Measurements from ENCODE around the gene ATF4.

ATF4 gene

DNA sequence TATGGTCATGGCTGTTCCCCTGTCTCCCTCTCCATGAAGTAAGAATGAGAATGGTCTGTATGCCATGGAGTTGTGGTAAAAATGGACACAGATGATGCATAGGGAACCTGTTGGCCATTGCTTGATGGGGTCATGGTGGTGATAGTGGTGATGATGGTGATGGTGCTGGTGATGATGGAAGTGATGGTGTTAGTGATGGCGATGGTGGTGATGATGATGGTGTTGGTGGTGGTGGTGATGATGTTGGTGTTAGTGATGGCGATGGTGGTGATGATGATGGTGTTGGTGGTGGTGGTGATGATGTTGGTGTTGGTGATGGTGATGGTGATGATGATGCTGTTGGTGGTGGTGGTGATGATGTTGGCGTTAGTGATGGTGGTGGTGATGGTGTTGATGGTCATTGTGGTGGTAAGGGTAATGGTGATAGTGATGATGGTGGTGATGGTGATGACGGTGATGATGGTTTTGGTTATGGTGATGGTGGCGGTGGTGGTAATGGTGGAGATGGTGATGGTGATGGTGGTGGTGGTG lies 45.1 kb downstream of the ATF4 start:
- no peak overlapping the region for H3K4me3 ChIP-seq (ENCODE audit: low read depth, low read length)
- no peak for DNase-seq (ENCODE audit: low read depth)
- TF ChIP-seq CTCF (IDR thresholded peaks at IDR 0.05; ENCODE audit: low read depth, low read length, missing control alignments) = no peak
- in situ Hi-C loops (cut with HindIII; ENCODE audit: low sequenced_read_pairs) = loop anchor here (25.0 kb wide), 1 partner anchor 447 kb away; no protein-coding TSS in a partner anchor

DNA sequence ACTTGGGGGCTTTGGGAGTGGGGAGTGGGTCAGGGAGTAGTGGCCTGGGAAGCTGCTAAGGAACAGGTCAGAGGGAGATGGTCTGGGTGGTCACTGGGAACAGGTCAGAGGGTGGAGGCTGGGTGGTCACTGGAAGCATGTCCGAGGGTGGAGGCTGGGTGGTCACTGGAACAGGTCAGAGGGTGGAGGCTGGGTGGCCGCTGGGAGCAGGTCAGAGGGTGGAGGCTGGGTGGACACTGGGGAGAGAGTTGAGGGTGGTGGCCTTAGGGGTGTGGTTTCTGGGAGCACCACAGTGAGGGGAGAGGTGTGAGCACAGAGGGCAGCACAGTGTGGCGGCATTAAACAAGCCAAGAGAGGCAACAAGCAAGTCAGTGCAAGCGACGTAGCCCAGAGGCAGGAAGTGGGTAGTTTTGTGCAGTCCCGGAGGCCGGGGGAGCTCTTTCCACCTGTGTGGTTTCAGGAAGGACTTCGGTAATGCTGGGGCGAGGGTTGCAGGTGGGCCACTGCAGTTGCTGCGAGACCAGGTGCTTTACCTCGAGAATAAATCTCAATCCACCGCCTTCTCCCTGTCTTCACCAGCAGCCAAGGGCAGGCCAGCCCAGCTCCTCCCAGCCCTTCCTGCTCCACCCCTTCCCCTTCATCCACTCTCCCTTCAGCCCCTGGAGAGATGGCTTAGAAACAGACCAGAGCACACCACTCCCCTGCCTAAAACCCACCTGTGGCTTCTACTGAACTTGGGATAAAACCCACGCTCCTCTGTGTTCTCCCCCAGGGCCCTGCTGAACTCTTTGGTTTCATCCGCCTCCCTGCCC lies 47.0 kb downstream of the ATF4 start:
- DNase-seq (ENCODE audit: low read depth) = no peak
- no peak overlapping the region for H3K4me3 ChIP-seq (ENCODE audit: low read depth, low read length)
- in situ Hi-C loops (cut with HindIII; ENCODE audit: low sequenced_read_pairs) = loop anchor here (25.0 kb wide), 1 partner anchor 445 kb away; no protein-coding TSS in a partner anchor
- TF ChIP-seq CTCF (IDR thresholded peaks at IDR 0.05; ENCODE audit: low read depth, low read length, missing control alignments) = no peak

GRCh38 chr22:39568278-39568981 lies 48.1 kb downstream of the ATF4 start:
- no peak for DNase-seq (ENCODE audit: low read depth)
- TF ChIP-seq CTCF (IDR thresholded peaks at IDR 0.05; ENCODE audit: low read depth, low read length, missing control alignments) = no peak
- no peak overlapping the region for H3K4me3 ChIP-seq (ENCODE audit: low read depth, low read length)
- in situ Hi-C loops (cut with HindIII; ENCODE audit: low sequenced_read_pairs) = loop anchor here (25.0 kb wide), 1 partner anchor 444 kb away; no protein-coding TSS in a partner anchor

- TF ChIP-seq CTCF (IDR thresholded peaks at IDR 0.05; ENCODE audit: low read depth, low read length, missing control alignments) = no peak
- no peak overlapping the region for H3K4me3 ChIP-seq (ENCODE audit: low read depth, low read length)
- no peak for DNase-seq (ENCODE audit: low read depth)
- in situ Hi-C loops (cut with HindIII; ENCODE audit: low sequenced_read_pairs) = loop anchor here (25.0 kb wide), 1 partner anchor 443 kb away; no protein-coding TSS in a partner anchor
Measured at GRCh38 chr22:39569066-39569465, 48.7 kb downstream of the ATF4 start.

- no peak overlapping the region for H3K4me3 ChIP-seq (ENCODE audit: low read depth, low read length)
- in situ Hi-C loops (cut with HindIII; ENCODE audit: low sequenced_read_pairs) = loop anchor here (25.0 kb wide), 1 partner anchor 442 kb away; no protein-coding TSS in a partner anchor
- DNase-seq (ENCODE audit: low read depth) = no peak
- no peak for TF ChIP-seq CTCF (IDR thresholded peaks at IDR 0.05; ENCODE audit: low read depth, low read length, missing control alignments)
Measured at GRCh38 chr22:39570226-39570625, 49.9 kb downstream of the ATF4 start.

DNA sequence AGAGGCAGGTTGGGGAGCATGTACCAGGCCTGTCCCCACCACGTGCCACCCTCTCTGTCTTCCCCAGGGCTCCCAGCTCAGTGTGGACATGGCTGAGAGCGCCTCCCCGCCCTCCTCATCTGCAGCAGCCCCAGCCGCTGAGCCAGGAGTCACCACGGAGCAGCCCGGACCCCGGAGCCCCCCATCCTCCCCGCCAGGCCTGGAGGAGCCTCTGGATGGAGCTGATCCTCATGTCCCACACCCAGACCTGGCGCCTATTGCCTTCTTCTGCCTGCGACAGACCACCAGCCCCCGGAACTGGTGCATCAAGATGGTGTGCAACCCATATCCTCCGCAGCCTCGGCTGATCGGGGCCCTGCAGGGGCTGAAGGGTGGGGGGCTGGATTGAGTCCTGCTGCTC lies 50.3 kb downstream of the ATF4 start, which contains the start of gene CACNA1I:
TSS of gene CACNA1I (plus strand) at position 89 of the 400 bp plus-strand sequence. CDS start at position 89, 0 bp downstream.
- no peak for TF ChIP-seq CTCF (IDR thresholded peaks at IDR 0.05; ENCODE audit: low read depth, low read length, missing control alignments)
- no peak for DNase-seq (ENCODE audit: low read depth)
- no peak within 1 kb of the TSS for H3K4me3 ChIP-seq (ENCODE audit: low read depth, low read length)
- in situ Hi-C loops (cut with HindIII; ENCODE audit: low sequenced_read_pairs) = loop anchor here (25.0 kb wide), 1 partner anchor 442 kb away; no protein-coding TSS in a partner anchor
